ENCODE measurements around the gene MDP1. TPM values are rescaled to one million over a fixed set of nuclear protein-coding genes. Genes with fewer than 3 reads are reported as not detected.

Gene MDP1
- total and polyA plus RNA-seq, 2 of the 8 experiments (the other 6 are each of a cell fraction or from before 2014, with no cell fraction given) = 17.7 to 32.2 TPM

DNA sequence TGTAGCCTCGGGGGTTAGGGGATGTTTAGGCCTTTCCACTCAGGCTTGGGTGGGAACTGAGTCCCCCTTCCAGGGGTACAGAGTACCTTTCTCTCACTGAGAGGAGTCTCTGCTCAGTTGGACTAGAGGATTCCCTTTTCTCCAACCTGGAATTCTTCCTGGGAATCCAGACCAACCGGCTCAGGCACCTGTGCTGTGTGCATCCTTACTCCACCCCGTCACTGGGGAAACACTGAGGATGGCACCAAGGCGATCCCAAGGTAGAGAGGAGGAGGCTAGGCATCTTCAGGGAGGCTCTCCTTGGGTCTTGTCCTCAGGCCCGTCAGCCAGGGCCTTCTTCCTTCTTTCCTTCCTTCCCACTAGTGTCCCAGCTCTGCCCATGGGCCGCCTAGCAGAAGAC, 48.0 kb upstream of the MDP1 start:
- Histone ChIP-seq H3K23me2 (ENCODE audit: low read depth, low read length) (0 out of 2 replicates have a peak, but pooled peaks cover 1% of the 10 kb centered on the region), H2AFZ (ENCODE audit: low read length) (no peak overlapping the region), H2BK12ac (ENCODE audit: low read depth, low read length) (0 out of 2 replicates have a peak overlapping the region, but pooled peaks have one; percentile 27), H2BK120ac (replicated peaks; ENCODE audit: low read depth, low read length) (no peak overlapping the region), H3K9me3 (ENCODE audit: insufficient read depth in 2 of 2, low read depth in 1 of 2, low read length in 1 of 2) (no peaks in the 10 kb centered on the region), H3K14ac (ENCODE audit: insufficient read length) (no peak overlapping the region), H3K23ac (ENCODE audit: insufficient read length) (no peak overlapping the region), H2BK5ac (ENCODE audit: low read depth, low read length) (no peak overlapping the region), H2BK15ac (ENCODE audit: low read length) (no peak overlapping the region), H4K8ac (ENCODE audit: extremely low read depth, insufficient read depth, low read length) (no peak overlapping the region; the same call in 1 of the 2 replicates), H4K20me1 (replicated peaks in 1 of 2; ENCODE audit: control insufficient read depth in 1 of 2, insufficient read depth in 2 of 2, low read length in 2 of 2) (peaks cover 0 to 2% of the 10 kb centered on the region in 2 experiments), H3K79me2 (ENCODE audit: control insufficient read depth in 1 of 2, insufficient read depth in 2 of 2, low read length in 2 of 2) (no peaks in the 10 kb centered on the region), H3K27me3 (replicated peaks in 1 of 4; ENCODE audit: control insufficient read depth in 3 of 4, extremely low read depth in 1 of 4, insufficient read depth in 3 of 4, low read length in 3 of 4) (no peaks in the 10 kb centered on the region), H2BK20ac (ENCODE audit: low read length) (no peak overlapping the region), H3K18ac (ENCODE audit: extremely low read depth, low read length) (no peak overlapping the region; the same call in 1 of the 2 replicates), H4K91ac (replicated peaks; ENCODE audit: insufficient read length, low read length) (no peak overlapping the region), H3K4ac (replicated peaks; ENCODE audit: insufficient read length, low read depth, low read length) (no peak overlapping the region), H3K4me1 (replicated peaks in 1 of 4; ENCODE audit: control insufficient read depth in 3 of 4, insufficient read depth in 4 of 4, low read length in 3 of 4) (peaks cover 0 to 2% (median 0%) of the 10 kb centered on the region in 4 experiments; a peak in 1 of 7 replicates), H3K27ac (ENCODE audit: low read depth, low read length) (no peak overlapping the region), H3K79me1 (ENCODE audit: low read depth, low read length) (no peaks in the 10 kb centered on the region), H4K5ac (ENCODE audit: insufficient read length, low read depth, low read length) (no peak overlapping the region), H3K4me2 (ENCODE audit: insufficient read depth in 1 of 2, low read depth in 2 of 2, low read length in 2 of 2) (no peak overlapping the region), H3K56ac (replicated peaks; ENCODE audit: insufficient read length, low read depth, low read length) (no peak overlapping the region), H3K9ac (replicated peaks in 1 of 4; ENCODE audit: extremely low read depth in 1 of 4, low read depth in 3 of 4, low read length in 3 of 4) (no peak overlapping the region), H2AK5ac (ENCODE audit: low read depth, low read length) (no peak overlapping the region), H3K36me3 (ENCODE audit: control insufficient read depth in 2 of 4, insufficient read depth in 4 of 4, low read length in 3 of 4) (no peaks in the 10 kb centered on the region; a peak in 3 of 8 replicates), H3K4me3 (ENCODE audit: extremely low read depth in 1 of 4, insufficient read depth in 2 of 4, low read depth in 3 of 4, low read length in 4 of 4) (no peak overlapping the region)
- DNase-seq (ENCODE audit: low read depth in 1 of 2, low spot score in 2 of 2) (no peak), FAIRE-seq (no peak)
- CTCF ChIA-PET (ENCODE audit: partially characterized antibody) = interaction anchor here (0.7 to 6.2 kb wide), 7 partner anchors 8 to 68 kb away, joined by 3 to 30 read pairs (median 9); partner anchors contain the start of gene TINF2
- no peak for TF ChIP-seq CREB1 (IDR thresholded peaks at IDR 0.05)
- TF ChIP-seq EZH2 (IDR thresholded peaks at IDR 0.05; ENCODE audit: low read depth, low read length, severe bottlenecking) = no peak
- no peak for TF ChIP-seq JUN (IDR thresholded peaks at IDR 0.05; ENCODE audit: low read depth, low read length)
- TF ChIP-seq, protein P1, sequence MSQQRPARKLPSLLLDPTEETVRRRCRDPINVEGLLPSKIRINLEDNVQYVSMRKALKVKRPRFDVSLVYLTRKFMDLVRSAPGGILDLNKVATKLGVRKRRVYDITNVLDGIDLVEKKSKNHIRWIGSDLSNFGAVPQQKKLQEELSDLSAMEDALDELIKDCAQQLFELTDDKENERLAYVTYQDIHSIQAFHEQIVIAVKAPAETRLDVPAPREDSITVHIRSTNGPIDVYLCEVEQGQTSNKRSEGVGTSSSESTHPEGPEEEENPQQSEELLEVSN (IDR thresholded peaks at IDR 0.05) = no peak
- TF ChIP-seq MAFK (IDR thresholded peaks at IDR 0.05; ENCODE audit: low read depth, low read length) = no peak
- TF ChIP-seq EGR1 (IDR thresholded peaks at IDR 0.05; ENCODE audit: borderline replicate concordance, low read depth, low read length) = no peak
- 95% methylated on average over 5 of the region's 6 CpGs; no CpG with 5 or more reads in 1 of the 2 experiments for WGBS, 2 experiments (ENCODE audit: extremely low coverage in 1 of 2, insufficient coverage in 1 of 2, insufficient read length in 1 of 2, insufficient replicate concordance in 2 of 2, low coverage in 1 of 2, low lambda C conversion rate in 2 of 2, missing lambda C conversion rate in 1 of 2)
- POLR2A ChIA-PET (ENCODE audit: partially characterized antibody) = interaction anchor here (0.8 to 2.5 kb wide), 8 partner anchors 11 to 161 kb away, joined by 3 to 12 read pairs (median 4); partner anchors contain the start of genes CIDEB and TINF2

All from H1 (cell line).